GM12873 (cell line): ENCODE results near the gene GYS1.

Experiments used
- TF ChIP-seq, protein P1 (sequence below): IDR thresholded peaks from 2 replicates; pipeline ENCODE4 v1.5.1; 2012; ENCODE audit warnings: low read depth, mild to moderate bottlenecking, moderate library complexity, low read length, control low read depth; ENCODE audit not compliant: insufficient read depth; ENCODE audit errors: missing control alignments

The GYS1 gene

DNA sequence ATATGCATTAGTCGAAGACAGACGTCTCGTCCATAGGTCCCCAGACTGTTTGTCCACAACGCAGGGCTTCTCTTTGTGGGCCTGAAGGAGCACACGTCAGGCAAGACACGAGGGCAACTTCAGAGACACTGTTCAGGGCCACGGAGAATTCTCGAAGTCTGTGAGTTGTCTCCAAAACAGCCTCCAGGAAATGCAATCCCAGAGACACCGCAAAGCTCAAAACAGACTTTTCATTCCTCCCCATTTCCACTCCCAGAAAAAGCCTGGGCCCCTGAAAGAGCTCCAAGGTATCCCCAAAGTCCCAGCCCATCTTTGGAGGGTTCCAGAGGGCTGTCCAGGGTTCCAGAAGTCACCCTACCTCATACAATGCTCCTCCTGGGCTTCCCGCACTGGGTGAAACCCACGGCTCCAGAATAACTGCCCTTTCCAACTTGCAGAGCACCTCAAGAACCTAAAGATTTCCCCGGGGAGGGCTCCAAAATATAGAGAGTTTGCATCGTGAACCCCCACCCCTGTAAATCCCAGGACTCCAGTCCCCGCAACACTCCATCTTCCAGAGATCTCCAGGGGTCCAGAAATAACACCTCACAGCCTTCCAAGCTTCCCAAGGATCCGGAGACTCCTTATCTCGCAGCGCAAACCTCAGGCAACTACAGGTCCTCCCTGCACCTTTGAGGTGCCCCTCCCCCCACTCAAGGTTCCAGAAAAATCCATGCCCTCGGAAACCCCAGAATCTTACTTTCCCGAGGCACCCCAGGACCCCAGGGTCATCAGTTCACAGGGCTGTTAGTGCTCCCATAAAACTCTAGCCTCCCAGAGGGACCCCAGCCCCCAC is 28.7 kb downstream of the GYS1 start:
- TF ChIP-seq, protein P1, sequence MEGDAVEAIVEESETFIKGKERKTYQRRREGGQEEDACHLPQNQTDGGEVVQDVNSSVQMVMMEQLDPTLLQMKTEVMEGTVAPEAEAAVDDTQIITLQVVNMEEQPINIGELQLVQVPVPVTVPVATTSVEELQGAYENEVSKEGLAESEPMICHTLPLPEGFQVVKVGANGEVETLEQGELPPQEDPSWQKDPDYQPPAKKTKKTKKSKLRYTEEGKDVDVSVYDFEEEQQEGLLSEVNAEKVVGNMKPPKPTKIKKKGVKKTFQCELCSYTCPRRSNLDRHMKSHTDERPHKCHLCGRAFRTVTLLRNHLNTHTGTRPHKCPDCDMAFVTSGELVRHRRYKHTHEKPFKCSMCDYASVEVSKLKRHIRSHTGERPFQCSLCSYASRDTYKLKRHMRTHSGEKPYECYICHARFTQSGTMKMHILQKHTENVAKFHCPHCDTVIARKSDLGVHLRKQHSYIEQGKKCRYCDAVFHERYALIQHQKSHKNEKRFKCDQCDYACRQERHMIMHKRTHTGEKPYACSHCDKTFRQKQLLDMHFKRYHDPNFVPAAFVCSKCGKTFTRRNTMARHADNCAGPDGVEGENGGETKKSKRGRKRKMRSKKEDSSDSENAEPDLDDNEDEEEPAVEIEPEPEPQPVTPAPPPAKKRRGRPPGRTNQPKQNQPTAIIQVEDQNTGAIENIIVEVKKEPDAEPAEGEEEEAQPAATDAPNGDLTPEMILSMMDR = no peak

DNA sequence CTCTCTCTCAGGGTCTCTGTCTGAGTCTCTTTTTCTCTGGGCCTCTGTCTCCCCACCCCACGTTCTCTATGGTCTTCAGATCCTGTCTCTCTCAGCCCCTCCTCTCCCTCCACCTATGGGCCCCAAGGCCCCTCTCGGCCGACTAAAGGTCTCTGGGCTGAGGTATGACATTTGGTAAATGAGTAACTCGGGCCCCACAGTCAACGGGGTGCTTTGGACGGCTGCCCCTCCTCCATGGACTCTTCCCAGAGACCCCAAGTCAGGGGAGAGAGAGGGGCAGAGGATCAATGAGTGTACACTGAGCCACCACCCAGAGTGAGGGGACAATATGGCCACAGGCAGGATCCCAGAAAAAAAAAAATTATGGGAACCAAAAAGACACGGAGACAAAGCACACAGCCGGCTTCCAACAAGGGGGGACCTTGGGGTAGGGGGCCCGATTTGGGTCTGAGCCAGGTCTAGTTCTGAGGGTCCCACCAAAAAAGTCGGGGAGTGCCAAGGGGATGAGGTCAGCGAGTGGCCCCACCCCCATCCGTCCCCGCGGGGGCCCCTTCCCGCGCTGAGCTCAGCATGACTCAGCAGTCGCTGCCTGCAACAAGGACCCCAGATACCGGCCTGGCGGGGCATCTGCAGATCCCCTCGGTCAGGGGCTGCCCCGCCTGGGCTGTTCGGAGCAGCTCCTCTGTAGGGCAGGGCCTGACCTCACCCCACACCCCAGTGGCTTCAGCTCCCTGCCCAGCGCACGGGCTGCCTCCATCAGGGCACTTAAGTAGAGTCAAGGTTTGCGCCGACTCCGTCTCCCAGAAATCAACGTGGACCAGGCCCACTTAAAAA is 29.5 kb downstream of the GYS1 start:
- TF ChIP-seq, protein P1 = no peak

DNA sequence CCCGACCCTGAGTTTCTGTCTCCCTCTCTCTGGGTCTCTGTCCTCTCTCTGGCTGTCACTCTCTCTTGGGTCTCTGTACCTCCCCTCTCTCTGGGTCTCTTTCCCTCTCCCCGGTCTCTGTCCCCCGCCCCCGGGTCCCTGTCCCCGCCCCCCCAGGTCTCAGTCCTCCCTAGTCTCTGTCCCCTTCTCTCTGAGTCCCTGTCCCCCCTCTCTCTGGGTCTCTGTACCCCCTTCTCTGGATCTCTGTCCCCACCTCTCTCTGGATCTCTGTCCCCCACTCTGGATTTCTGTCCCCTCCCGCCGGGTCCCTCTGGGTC is 30.3 kb downstream of the GYS1 start:
- TF ChIP-seq, protein P1 = no peak

DNA sequence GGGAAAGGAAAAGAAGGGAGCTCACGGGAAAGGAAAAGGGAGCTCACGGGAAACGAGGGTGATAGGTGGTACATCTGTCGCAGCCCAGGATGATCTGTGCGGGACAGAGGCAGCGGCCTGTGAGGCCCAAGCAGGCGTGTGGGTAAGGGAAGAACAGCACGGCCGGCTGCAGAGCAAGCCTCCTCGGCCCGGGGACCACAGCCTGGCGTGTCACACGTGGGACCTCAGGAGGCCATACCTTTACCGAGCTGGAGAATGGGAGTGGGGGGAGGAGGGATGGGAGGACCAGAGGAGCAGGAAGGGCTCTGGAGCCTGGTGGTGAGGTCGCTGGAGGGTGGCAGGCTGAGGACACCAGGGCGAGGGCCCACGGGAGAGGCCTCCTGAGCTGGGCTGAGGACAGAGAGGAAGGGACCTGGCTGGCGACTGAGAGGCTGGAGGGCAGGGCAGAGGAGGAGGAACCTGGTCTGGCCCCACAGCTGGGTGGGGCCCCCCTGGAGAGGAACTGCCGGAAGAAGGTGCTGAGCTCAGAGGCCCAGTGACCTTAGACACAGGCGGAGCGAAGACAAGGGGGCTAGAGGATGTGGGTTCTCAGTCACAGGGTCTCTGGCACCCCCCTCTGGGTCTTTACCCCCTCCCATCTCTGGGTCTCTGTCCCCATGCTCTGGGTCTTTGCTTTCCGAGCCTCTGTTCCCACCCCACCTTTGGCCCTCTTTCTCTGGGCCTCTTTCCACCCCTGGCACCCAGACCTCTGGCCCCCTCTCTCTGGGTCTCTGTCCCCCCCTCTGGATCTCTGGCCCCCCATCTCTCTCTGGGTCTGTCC is 30.9 kb downstream of the GYS1 start:
- TF ChIP-seq, protein P1 = no peak

DNA sequence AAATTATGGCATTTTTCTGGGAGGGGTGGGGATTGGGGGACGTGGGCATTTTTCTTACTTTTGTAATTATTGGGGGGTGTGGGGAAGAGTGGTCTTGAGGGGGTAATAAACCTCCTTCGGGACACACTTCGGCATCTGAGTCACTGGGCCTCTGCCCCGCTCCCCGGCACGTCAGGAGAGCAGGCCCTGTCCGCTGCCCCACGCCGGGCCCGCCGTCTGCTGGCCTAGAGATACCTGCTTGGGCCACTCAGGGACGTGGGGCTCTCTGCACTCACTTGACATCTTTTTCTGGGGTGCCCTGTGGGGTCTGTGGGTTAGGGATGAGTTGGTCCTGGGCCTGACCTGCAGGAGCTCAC is 31.5 kb downstream of the GYS1 start:
- TF ChIP-seq, protein P1 = no peak

DNA sequence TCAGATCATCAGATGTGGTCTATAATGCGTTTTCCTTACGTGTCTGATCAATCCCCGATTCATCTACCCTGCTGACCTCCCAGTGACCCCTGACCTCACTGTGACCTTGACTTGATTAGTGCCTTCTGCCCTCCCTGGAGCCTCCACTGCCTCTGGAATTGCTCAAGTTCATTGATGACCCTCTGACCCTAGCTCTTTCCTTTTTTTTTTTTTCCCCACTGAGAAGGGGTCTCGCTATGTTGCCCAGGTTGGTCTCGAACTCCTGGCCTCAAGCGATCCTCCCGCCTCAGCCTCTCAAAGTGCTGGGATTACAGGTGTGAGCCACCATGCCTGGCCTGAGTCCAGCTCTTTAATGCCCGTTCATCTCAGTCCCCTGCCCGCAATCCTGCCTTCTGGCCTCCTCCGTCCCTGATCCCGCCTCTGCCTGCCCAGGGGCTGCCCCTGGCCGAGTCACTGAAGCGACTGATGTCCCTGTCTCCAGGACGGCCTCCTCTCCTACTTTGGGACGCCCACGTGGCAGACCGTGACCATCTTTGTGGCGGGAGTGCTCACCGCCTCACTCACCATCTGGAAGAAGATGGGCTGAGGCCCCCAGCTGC is 32.0 kb downstream of the GYS1 start:
- TF ChIP-seq, protein P1 = no peak
